GM18873 (cell line): ENCODE measurements around the gene ARHGAP26.

ENCODE experiments used
- ATAC-seq: cut with Tn5 transposase; IDR thresholded peaks from one replicate; pipeline ENCODE4 v1.9.1; 2021; ENCODE audit warnings: mild to moderate bottlenecking, moderate library complexity, moderate number of reproducible peaks; ENCODE audit not compliant: unreplicated experiment, low FRiP score

The ARHGAP26 gene

GRCh38 chr5:142892021-142892420 is 121.8 kb downstream of the ARHGAP26 start:
- ATAC-seq = no peak

GRCh38 chr5:142894315-142894714 is 124.1 kb downstream of the ARHGAP26 start:
- ATAC-seq = no peak

- no peak for ATAC-seq
Observed at GRCh38 chr5:142894749-142895148, 124.6 kb downstream of the ARHGAP26 start.

- ATAC-seq = no peak
Observed at GRCh38 chr5:142896325-142897007, 126.3 kb downstream of the ARHGAP26 start.

GRCh38 chr5:142897328-142897727 is 127.2 kb downstream of the ARHGAP26 start:
- no peak for ATAC-seq

- ATAC-seq = no peak
Observed at GRCh38 chr5:142900927-142901326, 130.8 kb downstream of the ARHGAP26 start.

- no peak for ATAC-seq
Observed at GRCh38 chr5:142901476-142902185, 131.5 kb downstream of the ARHGAP26 start.

- no peak for ATAC-seq
Observed at GRCh38 chr5:142902186-142902965, 132.2 kb downstream of the ARHGAP26 start.

GRCh38 chr5:142904416-142904815 is 134.2 kb downstream of the ARHGAP26 start:
- no peak for ATAC-seq

GRCh38 chr5:142905348-142905747 is 135.2 kb downstream of the ARHGAP26 start:
- ATAC-seq = no peak

GRCh38 chr5:142906863-142907671 is 136.9 kb downstream of the ARHGAP26 start:
- no peak for ATAC-seq

- ATAC-seq = no peak
Observed at GRCh38 chr5:142908659-142909058, 138.5 kb downstream of the ARHGAP26 start.

- ATAC-seq = no peak
Observed at GRCh38 chr5:142910128-142910527, 140.0 kb downstream of the ARHGAP26 start.

GRCh38 chr5:142911170-142911569 is 141.0 kb downstream of the ARHGAP26 start:
- no peak for ATAC-seq

- no peak for ATAC-seq
Observed at GRCh38 chr5:142911775-142912174, 141.6 kb downstream of the ARHGAP26 start.

- no peak for ATAC-seq
Observed at GRCh38 chr5:142913728-142914338, 143.7 kb downstream of the ARHGAP26 start.

GRCh38 chr5:142915038-142915437 is 144.9 kb downstream of the ARHGAP26 start:
- ATAC-seq = no peak

GRCh38 chr5:142915813-142916424 is 145.7 kb downstream of the ARHGAP26 start:
- peak; percentile 71 for ATAC-seq

- ATAC-seq = no peak
Observed at GRCh38 chr5:142918959-142919635, 148.9 kb downstream of the ARHGAP26 start.
